ENCODE data around the gene POLE.

Gene POLE

GRCh38 chr12:132672678-132673077, 14.5 kb downstream of the POLE start:
- Histone ChIP-seq H3K4me3 (ENCODE audit: low read depth, low read length) (no peak overlapping the region), H3K9me3 (ENCODE audit: control insufficient read depth, insufficient read depth, low read depth, low read length) (no peaks in the 10 kb centered on the region), H3K27ac (ENCODE audit: extremely low read depth, low read depth, low read length) (no peak overlapping the region), H3K4me1 (ENCODE audit: control insufficient read depth, insufficient read depth, low read length) (no peaks in the 10 kb centered on the region), H3K36me3 (ENCODE audit: control insufficient read depth in 2 of 2, insufficient read depth in 1 of 2, low read length in 2 of 2) (peaks cover 53 to 93% of the 10 kb centered on the region in 2 experiments)
- ChIA-PET CTCF (interaction anchor here (0.9 kb wide), 1 partner anchor 13 kb away, joined by 6 read pairs; no protein-coding TSS in a partner anchor), POLR2A (no interaction called here)
- TF ChIP-seq ZBTB26 (tag by site-specific recombination; optimal IDR thresholded peaks at IDR 0.05) (no peak), ZNF211 (tag by site-specific recombination; IDR thresholded peaks at IDR 0.05; ENCODE audit: low read depth) (no peak), AEBP2 (tag by site-specific recombination; IDR thresholded peaks at IDR 0.05; ENCODE audit: borderline replicate concordance) (no peak), GLIS2 (tag by site-specific recombination; IDR thresholded peaks at IDR 0.05) (no peak), ZNF416 (tag by site-specific recombination; IDR thresholded peaks at IDR 0.05) (no peak), ZNF488 (tag by site-specific recombination; IDR thresholded peaks at IDR 0.05) (no peak), ZBTB6 (tag by site-specific recombination; IDR thresholded peaks at IDR 0.05) (no peak)

GRCh38 chr12:132672116-132672515, 15.0 kb downstream of the POLE start:
- Histone ChIP-seq H3K4me1 (ENCODE audit: control insufficient read depth, insufficient read depth, low read length) (no peaks in the 10 kb centered on the region), H3K27ac (ENCODE audit: extremely low read depth, low read depth, low read length) (no peak overlapping the region), H3K4me3 (ENCODE audit: low read depth, low read length) (no peak overlapping the region), H3K9me3 (ENCODE audit: control insufficient read depth, insufficient read depth, low read depth, low read length) (no peaks in the 10 kb centered on the region), H3K36me3 (ENCODE audit: control insufficient read depth in 2 of 2, insufficient read depth in 1 of 2, low read length in 2 of 2) (peaks cover 49 to 93% of the 10 kb centered on the region in 2 experiments)
- TF ChIP-seq SCRT2 (tag by site-specific recombination; IDR thresholded peaks at IDR 0.05): no peak
- no peak for TF ChIP-seq ZFP69B (tag by site-specific recombination; IDR thresholded peaks at IDR 0.05)
- no peak for TF ChIP-seq EGR2 (tag by site-specific recombination; IDR thresholded peaks at IDR 0.05; ENCODE audit: low read depth)
- TF ChIP-seq PRDM2 (tag by site-specific recombination; IDR thresholded peaks at IDR 0.05; ENCODE audit: borderline replicate concordance): no peak
- no peak for TF ChIP-seq ZNF174 (tag by site-specific recombination; IDR thresholded peaks at IDR 0.05)
- TF ChIP-seq ZNF354C (tag by site-specific recombination; IDR thresholded peaks at IDR 0.05; ENCODE audit: borderline replicate concordance, low read depth): no peak
- no peak for TF ChIP-seq ZFP3 (tag by site-specific recombination; IDR thresholded peaks at IDR 0.05; ENCODE audit: low read depth)
- no peak for TF ChIP-seq ZNF19 (tag by site-specific recombination; IDR thresholded peaks at IDR 0.05; ENCODE audit: low read depth)
- TF ChIP-seq ZNF433 (tag by site-specific recombination; IDR thresholded peaks at IDR 0.05; ENCODE audit: low read depth): no peak
- no peak for TF ChIP-seq ZSCAN4 (tag by site-specific recombination; IDR thresholded peaks at IDR 0.05)
- no peak for TF ChIP-seq AEBP2 (tag by site-specific recombination; IDR thresholded peaks at IDR 0.05; ENCODE audit: borderline replicate concordance)
- no peak for TF ChIP-seq ZNF114 (tag by site-specific recombination; IDR thresholded peaks at IDR 0.05)
- CTCF ChIA-PET: interaction anchor here (0.7 to 0.9 kb wide), 2 partner anchors 13 to 33 kb away, joined by 5 to 6 read pairs; no protein-coding TSS in a partner anchor
- POLR2A ChIA-PET: no interaction called here

Data from HEK293 (cell line).